C1 segment of cervical spinal cord (tissue), 14 donors: ENCODE data around the gene CHRNA4.
A peak's percentile ranks its signal among the peaks of the same experiment; 100 is the strongest.

Source experiments
- DNase-seq, 14 donors: peaks; one replicate each; lab custom pipeline; 2025; lab: John Stamatoyannopoulos, UW

Gene CHRNA4

GRCh38 chr20:63321148-63321831 is 39.9 kb downstream of the CHRNA4 start:
- no peak for DNase-seq

DNA sequence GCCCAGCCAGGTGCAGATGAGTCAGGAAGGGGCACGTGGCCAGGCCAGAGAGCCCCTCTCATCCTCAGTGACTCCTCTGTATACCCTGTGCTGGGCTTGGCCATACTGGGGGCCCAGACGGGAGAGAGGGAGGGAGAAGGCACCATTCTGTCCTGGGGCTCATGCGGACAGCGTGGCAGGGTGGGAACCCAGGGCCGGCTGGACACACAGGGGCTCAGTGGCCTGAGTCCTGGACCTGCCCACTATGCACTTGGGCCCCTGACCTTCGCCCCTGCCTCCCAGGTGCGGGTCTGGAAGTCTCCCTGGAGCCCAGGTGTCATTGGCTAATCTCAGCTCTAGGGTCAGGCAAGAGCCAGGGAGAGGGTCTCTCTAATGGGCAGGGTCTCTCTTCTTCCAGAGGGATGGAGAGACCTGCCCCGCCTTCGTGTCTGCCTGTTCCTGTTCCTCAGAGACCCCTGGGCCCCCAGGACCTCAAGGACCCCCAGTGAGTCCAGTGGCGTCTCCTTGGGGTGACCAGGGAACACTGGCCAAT is 40.5 kb downstream of the CHRNA4 start:
- DNase-seq: no peak

DNA sequence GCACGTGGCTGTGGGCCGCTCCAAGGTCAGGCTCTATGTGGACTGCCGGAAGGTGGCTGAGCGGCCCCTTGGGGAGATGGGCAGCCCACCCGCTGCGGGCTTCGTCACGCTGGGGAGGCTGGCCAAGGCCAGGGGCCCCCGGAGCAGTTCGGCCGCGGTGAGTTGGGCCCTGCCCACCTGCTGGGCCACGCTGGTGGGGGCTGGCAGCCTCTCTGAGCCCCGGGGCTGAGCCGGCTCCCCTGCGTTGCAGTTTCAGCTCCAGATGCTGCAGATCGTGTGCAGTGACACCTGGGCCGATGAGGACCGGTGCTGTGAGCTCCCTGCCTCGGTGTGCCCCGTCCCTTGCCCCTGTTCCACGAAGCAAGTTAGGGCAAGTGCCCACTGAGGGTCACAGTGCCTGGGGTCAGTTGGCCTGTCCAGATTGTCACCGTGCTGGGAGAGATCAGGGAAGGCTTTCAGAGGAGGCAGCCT is 41.1 kb downstream of the CHRNA4 start:
- no peak for DNase-seq

DNA sequence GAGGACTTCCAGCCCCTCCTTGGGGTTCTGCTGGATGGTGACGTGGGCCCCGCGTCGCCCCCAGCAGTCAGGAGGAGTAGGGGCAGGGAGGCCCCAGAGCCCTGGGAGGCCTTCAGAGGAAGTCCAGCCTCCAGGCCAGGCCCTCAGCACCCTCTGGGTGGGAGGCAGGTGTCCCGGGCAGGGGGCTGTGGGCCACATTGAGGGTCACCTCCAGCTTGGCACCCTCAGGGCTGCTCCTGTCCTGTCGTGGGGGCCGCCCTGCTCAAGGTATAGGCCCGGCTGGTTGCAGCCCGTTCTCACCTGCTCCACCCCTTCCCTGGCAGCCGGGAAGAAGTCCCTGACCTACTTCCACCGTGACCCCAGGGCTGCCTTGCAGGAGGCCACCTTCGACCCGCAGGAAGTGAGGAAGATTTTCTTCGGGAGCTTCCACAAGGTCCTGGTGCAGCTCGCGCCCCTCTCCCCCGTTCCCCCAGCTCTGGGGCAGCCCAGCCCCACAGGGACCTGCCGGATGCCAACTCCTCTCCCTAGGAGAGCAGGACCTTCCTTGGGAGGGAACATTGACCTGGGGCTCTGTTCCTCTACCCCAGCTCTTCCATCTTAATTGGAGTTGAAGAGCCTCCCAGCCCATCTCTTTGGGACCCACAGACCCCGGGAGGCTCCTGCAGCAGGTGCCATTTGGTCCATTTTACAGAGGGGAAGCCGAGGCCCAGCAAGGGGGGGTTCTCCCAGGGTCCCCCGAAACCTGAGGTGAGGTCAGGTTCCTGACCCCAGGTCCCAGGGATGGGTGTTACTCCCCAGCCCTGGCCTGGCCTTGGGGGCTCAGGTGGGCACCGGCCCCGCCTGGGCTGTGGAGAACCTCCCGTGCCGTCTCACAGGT is 41.7 kb downstream of the CHRNA4 start:
- no peak for DNase-seq

DNA sequence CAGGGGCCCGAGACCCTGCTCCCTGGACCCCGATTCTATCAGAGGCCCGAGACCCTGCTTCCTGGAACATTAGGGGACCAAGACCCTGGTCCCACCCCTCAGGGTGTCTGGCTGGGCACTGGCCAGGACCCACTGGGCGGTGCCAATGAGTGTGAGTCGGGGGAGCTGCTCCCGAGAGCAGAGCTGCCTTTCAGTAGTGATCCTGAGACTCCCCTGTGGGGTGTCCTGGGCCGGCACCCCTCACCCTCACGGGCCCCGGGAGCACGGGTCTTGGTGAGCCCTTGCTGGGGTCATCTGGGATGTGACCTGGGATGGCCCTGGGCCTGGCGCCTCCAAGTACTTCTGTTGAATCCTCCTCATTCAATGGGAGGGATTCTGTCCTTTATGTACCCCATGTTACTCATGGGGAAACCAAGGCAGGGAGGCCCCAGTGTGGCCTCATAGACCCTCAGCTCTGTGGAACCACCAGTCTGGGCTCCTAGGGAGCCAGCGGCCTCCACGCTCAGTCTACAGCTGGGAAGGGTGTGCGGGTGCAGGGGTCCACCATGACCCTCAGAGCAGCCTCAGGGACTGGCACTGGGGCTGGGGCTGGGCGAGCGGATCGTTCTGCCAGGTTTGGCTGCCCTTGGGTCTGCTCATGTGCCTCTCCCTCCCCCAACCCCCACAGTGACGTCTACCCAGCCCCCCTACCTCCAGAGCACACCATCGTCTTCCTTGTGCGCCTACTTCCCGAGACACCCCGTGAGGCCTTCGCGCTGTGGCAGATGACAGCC is 42.6 kb downstream of the CHRNA4 start:
- no peak for DNase-seq

- no peak for DNase-seq
Measured at GRCh38 chr20:63317601-63318291, 43.4 kb downstream of the CHRNA4 start.

DNA sequence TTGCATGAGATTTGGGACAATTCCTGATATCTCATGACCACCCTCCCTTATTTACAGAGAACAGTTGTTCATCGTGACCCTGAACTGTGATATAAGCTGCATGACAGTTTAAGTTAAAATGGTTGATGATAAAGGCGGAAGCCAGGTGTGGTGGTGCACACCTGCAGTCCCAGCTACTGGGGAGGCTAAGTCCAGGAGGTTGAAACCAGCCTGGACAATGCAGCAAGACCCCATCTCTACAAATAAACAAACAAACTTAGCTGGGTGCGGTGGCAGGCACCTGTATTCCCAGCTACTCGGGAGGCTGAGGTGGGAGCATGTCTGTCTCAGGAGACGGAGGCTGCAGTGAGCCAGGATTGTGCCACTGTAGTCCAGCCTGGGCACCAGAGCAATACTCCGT is 44.1 kb downstream of the CHRNA4 start:
- no peak for DNase-seq

DNA sequence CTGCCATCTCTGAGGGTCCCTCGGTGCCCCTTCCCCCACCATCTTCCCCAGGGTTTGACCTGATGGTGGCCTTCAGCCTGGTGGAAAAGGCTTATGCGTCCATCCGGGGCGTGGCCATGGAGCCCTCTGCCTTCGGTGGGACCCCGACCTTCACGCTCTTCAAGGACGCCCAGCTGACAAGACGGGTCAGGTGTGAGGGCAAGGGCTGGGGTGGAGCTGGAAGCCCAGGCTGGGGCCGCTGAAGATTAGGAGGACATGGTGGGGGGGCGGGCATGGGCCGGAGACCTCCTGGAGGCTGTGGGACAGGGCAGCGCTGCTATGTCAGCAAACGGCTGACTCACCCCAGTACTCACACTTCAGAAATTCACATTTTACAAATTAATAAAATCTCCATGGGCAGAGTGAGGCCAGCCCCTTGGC is 44.6 kb downstream of the CHRNA4 start:
- no peak for DNase-seq

DNA sequence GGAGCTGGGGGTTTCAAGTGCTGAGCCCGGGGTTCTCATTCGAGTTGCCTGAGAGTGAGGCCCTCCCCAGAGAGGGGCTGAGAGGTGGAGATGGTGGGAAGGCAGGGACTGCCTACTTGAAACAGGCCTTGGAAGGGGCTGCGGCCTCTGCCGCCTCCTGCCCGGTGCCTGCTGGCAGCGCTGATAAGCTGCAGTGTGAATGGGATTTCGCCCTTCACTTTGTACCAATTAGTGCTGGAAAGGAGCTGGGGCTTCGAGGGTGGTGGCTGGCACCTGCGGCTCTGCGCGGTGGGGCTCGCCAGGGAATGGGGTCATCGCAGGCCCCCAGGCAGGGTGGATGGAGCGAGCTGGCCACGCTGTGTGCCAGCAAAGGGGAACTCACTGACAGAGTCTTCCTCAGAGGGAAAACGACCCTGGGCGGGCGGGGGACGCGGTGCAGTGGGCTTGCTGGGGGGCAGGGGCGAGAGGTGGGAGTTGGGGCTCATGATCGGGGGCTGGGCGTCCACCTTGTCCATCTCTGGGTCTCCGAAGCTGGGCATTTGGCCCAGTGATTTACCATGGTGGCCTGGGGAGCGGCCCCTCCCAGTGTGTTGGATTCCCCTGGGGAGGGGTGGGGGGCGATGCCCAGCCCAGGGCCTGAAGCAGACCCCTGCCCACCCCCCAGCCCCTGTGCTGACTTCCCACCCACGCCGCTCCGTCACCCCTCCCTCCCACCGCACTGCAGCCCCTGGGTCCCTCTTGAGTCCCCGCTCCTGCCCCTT is 45.2 kb downstream of the CHRNA4 start:
- DNase-seq: no peak

GRCh38 chr20:63315240-63315689 is 45.9 kb downstream of the CHRNA4 start:
- no peak for DNase-seq

- no peak for DNase-seq
Measured at GRCh38 chr20:63314566-63315239, 46.4 kb downstream of the CHRNA4 start.

DNA sequence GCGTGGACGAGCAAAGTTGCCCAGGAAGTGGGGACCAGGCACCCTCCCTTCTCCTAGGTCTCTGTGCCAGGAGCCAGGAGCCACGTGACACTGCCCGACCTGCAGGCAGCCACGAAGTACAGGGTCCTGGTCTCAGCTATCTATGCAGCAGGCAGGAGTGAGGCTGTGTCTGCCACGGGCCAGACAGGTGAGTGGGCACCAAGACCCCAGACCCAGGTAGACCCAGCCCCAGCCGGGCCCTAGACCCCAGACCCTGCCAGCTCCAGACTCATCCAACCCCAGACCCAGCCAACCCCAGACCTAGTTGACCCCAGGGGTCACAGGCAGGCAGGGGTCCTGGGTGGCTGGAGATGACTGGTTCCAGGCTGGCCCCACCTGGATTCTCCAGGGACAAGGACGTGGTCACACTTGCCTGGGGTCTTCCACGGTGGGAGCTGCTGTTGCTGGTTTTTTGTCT is 47.1 kb downstream of the CHRNA4 start:
- DNase-seq: no peak

GRCh38 chr20:63313349-63314014 is 47.7 kb downstream of the CHRNA4 start:
- no peak for DNase-seq

GRCh38 chr20:63312690-63313348 is 48.3 kb downstream of the CHRNA4 start:
- peak in 1 of 14 donors; percentile 11 for DNase-seq

- DNase-seq: no peak
Measured at GRCh38 chr20:63312273-63312672, 48.9 kb downstream of the CHRNA4 start.

DNA sequence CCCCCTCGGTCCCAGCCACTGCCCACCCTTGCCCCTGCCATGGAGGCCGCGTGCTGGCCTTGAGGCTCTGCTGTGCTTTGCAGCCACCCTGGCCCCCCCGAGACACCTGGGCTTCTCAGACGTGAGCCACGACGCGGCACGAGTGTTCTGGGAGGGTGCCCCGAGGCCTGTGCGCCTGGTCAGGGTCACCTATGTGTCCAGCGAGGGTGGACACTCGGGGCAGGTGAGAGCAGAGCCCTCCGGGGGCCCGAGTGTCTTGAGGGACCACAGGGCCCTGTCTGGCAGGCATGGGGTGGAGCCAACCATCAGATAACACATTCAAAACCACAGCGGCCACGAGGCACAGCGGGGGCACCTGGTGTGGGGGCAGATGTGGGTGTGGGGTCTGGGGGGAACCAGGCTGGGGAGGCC is 49.3 kb downstream of the CHRNA4 start:
- no peak for DNase-seq

DNA sequence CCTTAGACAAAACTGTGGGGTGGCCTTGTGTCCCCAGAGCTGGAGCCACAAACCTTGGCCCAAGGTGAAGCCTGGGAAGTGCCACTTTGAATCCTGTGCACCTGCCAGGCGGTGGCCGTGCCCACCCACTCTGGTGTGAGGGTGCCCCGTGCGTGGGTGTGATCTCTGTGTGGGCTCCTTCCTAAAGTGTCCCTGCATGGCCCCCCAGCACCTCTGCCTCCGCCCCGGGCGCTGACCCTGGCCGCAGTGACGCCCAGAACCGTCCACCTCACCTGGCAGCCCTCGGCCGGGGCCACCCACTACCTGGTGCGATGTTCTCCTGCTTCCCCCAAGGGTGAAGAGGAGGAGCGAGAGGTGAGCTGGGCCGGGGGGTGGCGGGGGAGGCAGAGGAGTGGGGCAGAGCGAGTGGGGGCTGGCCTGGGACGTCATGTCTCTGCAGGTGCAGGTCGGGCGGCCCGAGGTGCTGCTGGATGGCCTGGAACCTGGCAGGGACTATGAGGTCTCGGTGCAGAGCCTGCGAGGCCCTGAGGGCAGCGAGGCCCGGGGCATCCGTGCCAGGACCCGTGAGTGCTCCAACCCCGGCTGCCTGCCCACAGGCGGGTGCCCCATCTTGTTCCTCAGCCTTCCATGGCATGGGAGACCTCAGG is 49.8 kb downstream of the CHRNA4 start:
- no peak for DNase-seq
